WTC11 (cell line): ENCODE data around the gene UBE2V1. TPM values are rescaled to one million over a fixed set of nuclear protein-coding genes. Genes with fewer than 3 reads are reported as not detected.

Experiments used
- ATAC-seq: fragments of 200-7000 bp; cut with Tn5 transposase; 2 replicates; pipeline ENCODE4 v1.10.0; 2021; ENCODE audit warnings: mild to moderate bottlenecking, moderate library complexity
- CTCF ChIA-PET: fragments of 300-600 bp; sonication (Branson Sonifier 250); formaldehyde crosslinking; loops from one replicate; lab custom pipeline; 2021; ENCODE audit warnings: antibody characterized with exemption; lab: Charles Lee
- POLR2A ChIA-PET: fragments of 350-600 bp; sonication (Branson Sonifier 250); formaldehyde crosslinking; loops from one replicate; lab custom pipeline; 2021; ENCODE audit warnings: antibody characterized with exemption; lab: Charles Lee
- DNase-seq: peaks from one replicate; pipeline ENCODE4 v3.0.0; 2021; ENCODE audit warnings: low spot score
- H3K27ac Mint-ChIP-seq: 2 replicates; pipeline ENCODE4 v1.8.0; 2021; ENCODE audit warnings: mixed read lengths
- H3K27me3 Mint-ChIP-seq: 2 replicates; pipeline ENCODE4 v1.8.0; 2021; ENCODE audit warnings: low read depth, mild to moderate bottlenecking, moderate library complexity, mixed read lengths
- H3K36me3 Mint-ChIP-seq: 2 replicates; pipeline ENCODE4 v1.8.0; 2021; ENCODE audit warnings: mixed read lengths
- H3K4me1 Mint-ChIP-seq: 2 replicates; pipeline ENCODE4 v1.8.0; 2022; ENCODE audit warnings: mixed read lengths
- H3K4me3 Mint-ChIP-seq: 2 replicates; pipeline ENCODE4 v1.8.0; 2021; ENCODE audit warnings: mild to moderate bottlenecking, moderate library complexity, mixed read lengths
- H3K9me3 Mint-ChIP-seq: 2 replicates; pipeline ENCODE4 v1.8.0; 2021; ENCODE audit warnings: mixed read lengths
- ATF1 ChIP-seq: sonication (generic); formaldehyde crosslinking; IDR thresholded peaks from 2 replicates; pipeline ENCODE4 v1.8.1; 2023; ENCODE audit warnings: mild to moderate bottlenecking, moderate library complexity, missing genetic modification reagents
- CBFB ChIP-seq: sonication (generic); formaldehyde crosslinking; IDR thresholded peaks from 2 replicates; pipeline ENCODE4 v1.8.1; 2022; ENCODE audit warnings: mild to moderate bottlenecking, low read depth, missing genetic modification reagents
- CREB1 ChIP-seq: sonication (generic); formaldehyde crosslinking; IDR thresholded peaks from 2 replicates; pipeline ENCODE4 v1.8.0; 2023; ENCODE audit warnings: mild to moderate bottlenecking, missing genetic modification reagents
- CREM ChIP-seq: sonication (generic); formaldehyde crosslinking; IDR thresholded peaks from 2 replicates; pipeline ENCODE4 v1.8.1; 2022; ENCODE audit warnings: mild to moderate bottlenecking, missing genetic modification reagents, moderate library complexity
- CTCF ChIP-seq: fragments of 200-600 bp; IDR thresholded peaks from 2 replicates; pipeline ENCODE4 v1.8.0; 2022; ENCODE audit warnings: antibody characterized with exemption
- E2F5 ChIP-seq: sonication (generic); formaldehyde crosslinking; IDR thresholded peaks from 2 replicates; pipeline ENCODE4 v1.8.1; 2022; ENCODE audit warnings: mild to moderate bottlenecking, moderate library complexity, missing genetic modification reagents
- ETV6 ChIP-seq: sonication (generic); formaldehyde crosslinking; IDR thresholded peaks from 2 replicates; pipeline ENCODE4 v1.8.1; 2022; ENCODE audit warnings: mild to moderate bottlenecking, missing genetic modification reagents
- HMGA2 ChIP-seq: fragments of 250-450 bp; sonication (Bioruptor Pico); IDR thresholded peaks from 2 replicates; pipeline ENCODE4 v1.4.0; 2021; ENCODE audit warnings: mild to moderate bottlenecking, moderate library complexity
- NR1H2 ChIP-seq: sonication (generic); formaldehyde crosslinking; IDR thresholded peaks from 2 replicates; pipeline ENCODE4 v1.9.0; 2021; ENCODE audit warnings: mild to moderate bottlenecking, moderate library complexity, missing genetic modification reagents
- OVOL2 ChIP-seq: fragments of 250-450 bp; sonication (Bioruptor Pico); IDR thresholded peaks from 2 replicates; pipeline ENCODE4 v1.9.0; 2021; ENCODE audit warnings: mild to moderate bottlenecking, borderline replicate concordance
- RORB ChIP-seq: fragments of 250-450 bp; sonication (Bioruptor Pico); IDR thresholded peaks from 2 replicates; pipeline ENCODE4 v1.9.0; 2021; ENCODE audit warnings: mild to moderate bottlenecking
- SP1 ChIP-seq: sonication (generic); formaldehyde crosslinking; conservative IDR thresholded peaks from 2 replicates; pipeline ENCODE4 v1.8.1; 2022; ENCODE audit warnings: missing genetic modification reagents
- ZNF219 ChIP-seq: sonication (generic); formaldehyde crosslinking; IDR thresholded peaks from 2 replicates; pipeline ENCODE4 v1.8.0; 2023; ENCODE audit warnings: missing genetic modification reagents, mild to moderate bottlenecking, borderline replicate concordance
- total RNA-seq: library from RNA; stranded (reverse); gene quantifications from 3 replicates; pipeline ENCODE4 v1.2.3, GENCODE V29; 2021
- TF ChIP-seq, protein P1 (sequence below): sonication (generic); formaldehyde crosslinking; IDR thresholded peaks from 2 replicates; pipeline ENCODE4 v1.8.1; 2023; ENCODE audit warnings: mild to moderate bottlenecking, missing genetic modification reagents
- TF ChIP-seq, protein P2 (sequence below): fragments of 250-450 bp; sonication (Bioruptor Pico); IDR thresholded peaks from 2 replicates; pipeline ENCODE4 v1.9.0; 2021; ENCODE audit warnings: mild to moderate bottlenecking

The UBE2V1 gene
- total RNA-seq, 1 experiment from 2014 or later, result 144 TPM

DNA sequence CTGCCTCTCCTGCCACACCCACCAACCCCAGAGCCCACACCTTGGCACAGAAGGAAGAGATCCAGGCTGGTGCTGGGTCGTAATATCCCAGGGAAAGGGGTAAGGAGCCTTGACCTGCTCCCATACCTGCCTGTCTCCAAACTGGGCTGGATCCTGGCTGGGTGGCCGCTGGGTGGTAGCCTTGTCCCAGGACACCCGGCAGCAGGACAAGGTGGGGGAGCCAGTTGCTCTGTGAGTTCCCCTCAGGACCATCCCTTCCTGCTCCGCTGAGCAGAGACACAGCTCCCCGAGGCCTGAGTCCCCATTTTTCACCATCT, 58.8 kb downstream of the UBE2V1 start:
- no peak overlapping the region for H3K4me3 Mint-ChIP-seq
- ATAC-seq, result peak; percentile 29
- H3K27ac Mint-ChIP-seq, result no peak overlapping the region
- H3K27me3 Mint-ChIP-seq, result no peaks in the 10 kb centered on the region
- DNase-seq, result no peak
- TF ChIP-seq, protein P1, sequence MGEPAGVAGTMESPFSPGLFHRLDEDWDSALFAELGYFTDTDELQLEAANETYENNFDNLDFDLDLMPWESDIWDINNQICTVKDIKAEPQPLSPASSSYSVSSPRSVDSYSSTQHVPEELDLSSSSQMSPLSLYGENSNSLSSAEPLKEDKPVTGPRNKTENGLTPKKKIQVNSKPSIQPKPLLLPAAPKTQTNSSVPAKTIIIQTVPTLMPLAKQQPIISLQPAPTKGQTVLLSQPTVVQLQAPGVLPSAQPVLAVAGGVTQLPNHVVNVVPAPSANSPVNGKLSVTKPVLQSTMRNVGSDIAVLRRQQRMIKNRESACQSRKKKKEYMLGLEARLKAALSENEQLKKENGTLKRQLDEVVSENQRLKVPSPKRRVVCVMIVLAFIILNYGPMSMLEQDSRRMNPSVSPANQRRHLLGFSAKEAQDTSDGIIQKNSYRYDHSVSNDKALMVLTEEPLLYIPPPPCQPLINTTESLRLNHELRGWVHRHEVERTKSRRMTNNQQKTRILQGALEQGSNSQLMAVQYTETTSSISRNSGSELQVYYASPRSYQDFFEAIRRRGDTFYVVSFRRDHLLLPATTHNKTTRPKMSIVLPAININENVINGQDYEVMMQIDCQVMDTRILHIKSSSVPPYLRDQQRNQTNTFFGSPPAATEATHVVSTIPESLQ (CRISPR knock-in tag), result no peak
- TF ChIP-seq, protein P2, sequence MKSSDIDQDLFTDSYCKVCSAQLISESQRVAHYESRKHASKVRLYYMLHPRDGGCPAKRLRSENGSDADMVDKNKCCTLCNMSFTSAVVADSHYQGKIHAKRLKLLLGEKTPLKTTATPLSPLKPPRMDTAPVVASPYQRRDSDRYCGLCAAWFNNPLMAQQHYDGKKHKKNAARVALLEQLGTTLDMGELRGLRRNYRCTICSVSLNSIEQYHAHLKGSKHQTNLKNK (CRISPR knock-in tag), result no peak
- no peak for TF ChIP-seq SP1
- TF ChIP-seq CTCF, result no peak
- no peak for TF ChIP-seq RORB (CRISPR knock-in tag)
- TF ChIP-seq ATF1, result no peak
- no peak for TF ChIP-seq ETV6 (CRISPR knock-in tag)
- TF ChIP-seq CBFB (CRISPR knock-in tag), result no peak
- TF ChIP-seq ZNF219 (CRISPR knock-in tag), result no peak
- no peak for TF ChIP-seq HMGA2 (CRISPR knock-in tag)
- ChIA-PET CTCF (interaction anchor here (1.2 to 2.3 kb wide), 5 partner anchors 17 to 86 kb away, joined by 3 to 12 read pairs (median 8); no protein-coding TSS in a partner anchor), POLR2A (no interaction called here)
- H3K4me1 Mint-ChIP-seq, result peaks cover 15% of the 10 kb centered on the region
- no peaks in the 10 kb centered on the region for H3K9me3 Mint-ChIP-seq
- no peaks in the 10 kb centered on the region for H3K36me3 Mint-ChIP-seq

GRCh38 chr20:50053362-50054230, 59.4 kb downstream of the UBE2V1 start:
- ChIA-PET CTCF (interaction anchor here (1.2 to 2.3 kb wide), 6 partner anchors 18 to 85 kb away, joined by 3 to 12 read pairs (median 6); no protein-coding TSS in a partner anchor), POLR2A (no interaction called here)
- TF ChIP-seq OVOL2 (CRISPR knock-in tag), result no peak
- TF ChIP-seq HMGA2 (CRISPR knock-in tag), result no peak
- TF ChIP-seq CREM (CRISPR knock-in tag), result no peak
- Mint-ChIP-seq H3K36me3 (no peaks in the 10 kb centered on the region), H3K27me3 (no peaks in the 10 kb centered on the region), H3K9me3 (no peaks in the 10 kb centered on the region), H3K4me1 (peaks cover 15% of the 10 kb centered on the region), H3K4me3 (no peak overlapping the region), H3K27ac (no peak overlapping the region)
- peak; percentile 37 for ATAC-seq
- DNase-seq, result no peak

- Mint-ChIP-seq H3K4me1 (peaks cover 15% of the 10 kb centered on the region), H3K36me3 (no peaks in the 10 kb centered on the region), H3K4me3 (no peak overlapping the region), H3K9me3 (no peaks in the 10 kb centered on the region)
- POLR2A ChIA-PET, result no interaction called here
- TF ChIP-seq NR1H2 (CRISPR knock-in tag) (no peak), CTCF (no peak), CREB1 (CRISPR knock-in tag) (no peak), SP1 (no peak), ATF1 (no peak), E2F5 (CRISPR knock-in tag) (no peak)
- TF ChIP-seq, all 79 proteins: peak for 0
- Mint-ChIP-seq H3K27ac (no peak overlapping the region), H3K27me3 (no peaks in the 10 kb centered on the region)
- DNase-seq (no peak), ATAC-seq (no peak)
- CTCF ChIA-PET, result interaction anchor here (1.5 to 2.3 kb wide), 2 partner anchors 19 to 23 kb away, joined by 4 to 8 read pairs; no protein-coding TSS in a partner anchor
These were observed 60.2 kb downstream of the UBE2V1 start for GRCh38 chr20:50052550-50053361.
